Activated naive CD8-positive, alpha-beta T cell treated with anti-CD3 and anti-CD28 coated beads for 36 hours (primary cell): Measurements from ENCODE around the gene CELA2A. TPM values are rescaled to one million over a fixed set of nuclear protein-coding genes. Genes with fewer than 3 reads are reported as not detected.
"Not testable (repeated sequence)": the region's sequence is repeated elsewhere in the genome, so short reads cannot be mapped to it uniquely, and the experiment has no call there.

Experiments
- DNase-seq: peaks from one replicate; pipeline ENCODE4 v3.0.0; 2021
- H3K27ac Mint-ChIP-seq: one replicate; pipeline ENCODE4 v1.8.0; 2022; ENCODE audit warnings: mild to moderate bottlenecking, moderate library complexity, mixed read lengths
- H3K27me3 Mint-ChIP-seq: one replicate; pipeline ENCODE4 v1.8.0; 2022; ENCODE audit warnings: mild to moderate bottlenecking, mixed read lengths
- H3K36me3 Mint-ChIP-seq: one replicate; pipeline ENCODE4 v1.8.0; 2021; ENCODE audit warnings: mild to moderate bottlenecking, mixed read lengths
- H3K4me1 Mint-ChIP-seq: one replicate; pipeline ENCODE4 v1.8.0; 2021; ENCODE audit warnings: mixed read lengths
- H3K4me3 Mint-ChIP-seq: one replicate; pipeline ENCODE4 v1.8.0; 2022; ENCODE audit warnings: mild to moderate bottlenecking, moderate library complexity, mixed read lengths
- H3K9me3 Mint-ChIP-seq: one replicate; pipeline ENCODE4 v1.8.0; 2022; ENCODE audit warnings: mixed read lengths
- total RNA-seq, 2 experiments: library from RNA; stranded (reverse); gene quantifications; one replicate each; pipeline ENCODE4 v1.2.3, GENCODE V29; 2021

The CELA2A gene
- total RNA-seq, 2 experiments from 2014 or later, result not detected

DNA sequence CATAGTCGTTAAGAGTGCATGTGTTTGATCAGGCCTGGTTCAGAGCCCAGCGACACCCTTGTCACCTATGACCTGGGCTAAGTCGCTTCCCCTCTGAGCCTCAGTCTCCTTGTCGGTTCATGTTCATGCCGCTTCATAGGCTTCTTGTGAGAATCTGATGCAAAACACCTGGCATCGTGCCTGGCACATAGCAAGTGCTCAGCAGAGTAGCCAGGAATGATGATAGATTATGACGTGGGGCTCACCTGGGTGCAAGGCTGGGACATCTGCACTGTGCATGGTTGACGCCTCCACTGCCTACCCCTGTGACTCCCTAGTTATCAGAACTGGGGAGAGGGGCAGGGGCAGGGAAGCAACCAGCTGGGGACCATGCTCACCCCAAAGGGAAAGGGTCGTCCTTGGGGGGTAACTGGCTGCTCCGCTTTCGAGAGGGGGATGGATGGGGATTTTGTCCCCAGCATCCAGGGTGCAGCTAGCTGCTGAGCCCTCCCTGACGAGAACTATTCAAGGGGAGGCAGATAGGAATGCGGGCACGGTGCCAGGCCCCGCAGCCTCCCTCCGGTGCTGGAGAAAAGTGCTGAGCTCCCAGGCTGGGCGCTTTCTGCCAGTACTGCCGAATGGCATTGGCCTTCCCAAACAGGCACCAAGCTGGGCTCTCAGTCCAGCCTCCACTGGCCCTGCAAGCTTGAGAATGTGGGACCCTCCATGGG, 37.6 kb upstream of the CELA2A start:
- Mint-ChIP-seq H3K9me3 (no peaks in the 10 kb centered on the region), H3K27ac (peak overlapping the region; percentile 8), H3K4me3 (no peak overlapping the region), H3K27me3 (no peaks in the 10 kb centered on the region), H3K36me3 (peaks cover 22% of the 10 kb centered on the region), H3K4me1 (peaks cover 43% of the 10 kb centered on the region)
- no peak for DNase-seq

DNA sequence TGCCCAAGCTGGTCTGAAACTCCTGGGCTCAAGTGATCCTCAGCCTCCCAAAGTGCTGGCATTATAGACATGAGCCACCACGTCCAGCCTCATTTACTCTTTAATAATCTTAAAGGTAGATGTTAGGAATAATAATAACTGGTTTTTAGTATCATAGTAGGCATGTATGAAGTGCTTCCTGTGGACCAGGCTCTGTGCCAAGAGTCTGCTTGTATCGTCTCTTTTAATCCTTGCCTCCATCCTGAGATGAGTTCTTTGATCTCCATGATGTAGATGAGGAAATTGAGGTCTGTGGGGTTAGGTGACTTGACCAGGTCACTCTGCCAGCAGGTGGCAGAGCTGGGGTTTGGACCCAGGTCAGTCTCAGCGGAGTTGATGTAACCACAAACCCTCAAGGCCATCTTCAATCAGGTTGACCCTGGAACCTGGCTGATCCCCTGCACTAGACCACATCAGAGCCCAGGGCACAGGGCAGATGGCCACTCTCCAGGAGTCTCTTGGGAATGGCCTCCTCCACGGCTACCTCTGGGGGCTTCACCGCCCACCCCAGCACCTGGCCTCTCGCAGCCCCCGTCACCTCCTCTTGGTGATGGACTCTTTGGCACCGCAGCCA, 35.6 kb upstream of the CELA2A start:
- Mint-ChIP-seq H3K4me1 (peaks cover 27% of the 10 kb centered on the region), H3K4me3 (no peak overlapping the region), H3K9me3 (no peaks in the 10 kb centered on the region), H3K27me3 (no peaks in the 10 kb centered on the region), H3K36me3 (peaks cover 10% of the 10 kb centered on the region), H3K27ac (no peak overlapping the region)
- DNase-seq, result no peak

DNA sequence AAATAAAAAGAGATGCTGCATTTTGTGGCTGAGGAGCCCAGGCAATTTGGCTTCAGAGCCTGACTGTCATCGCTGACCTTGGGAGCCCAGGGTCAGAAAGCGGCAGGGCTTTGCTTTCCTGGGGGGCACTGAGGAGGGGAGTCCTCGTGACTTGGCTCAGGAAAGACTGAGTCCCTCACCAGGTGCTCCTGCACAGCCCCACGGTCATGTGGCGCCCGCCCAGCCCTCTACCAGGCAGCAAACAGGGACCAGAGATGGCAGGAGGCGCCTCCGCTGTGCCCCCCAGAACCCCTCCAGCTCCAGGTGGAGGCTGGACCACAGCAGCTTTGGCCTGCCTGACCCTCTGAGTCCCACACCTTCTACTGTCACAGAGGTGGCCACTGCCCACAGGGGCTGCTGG, 33.7 kb upstream of the CELA2A start:
- H3K4me1 Mint-ChIP-seq, result peaks cover 14% of the 10 kb centered on the region
- peaks cover 5% of the 10 kb centered on the region for H3K36me3 Mint-ChIP-seq
- no peak overlapping the region for H3K27ac Mint-ChIP-seq
- no peak overlapping the region for H3K4me3 Mint-ChIP-seq
- no peaks in the 10 kb centered on the region for H3K9me3 Mint-ChIP-seq
- no peaks in the 10 kb centered on the region for H3K27me3 Mint-ChIP-seq
- DNase-seq, result no peak

DNA sequence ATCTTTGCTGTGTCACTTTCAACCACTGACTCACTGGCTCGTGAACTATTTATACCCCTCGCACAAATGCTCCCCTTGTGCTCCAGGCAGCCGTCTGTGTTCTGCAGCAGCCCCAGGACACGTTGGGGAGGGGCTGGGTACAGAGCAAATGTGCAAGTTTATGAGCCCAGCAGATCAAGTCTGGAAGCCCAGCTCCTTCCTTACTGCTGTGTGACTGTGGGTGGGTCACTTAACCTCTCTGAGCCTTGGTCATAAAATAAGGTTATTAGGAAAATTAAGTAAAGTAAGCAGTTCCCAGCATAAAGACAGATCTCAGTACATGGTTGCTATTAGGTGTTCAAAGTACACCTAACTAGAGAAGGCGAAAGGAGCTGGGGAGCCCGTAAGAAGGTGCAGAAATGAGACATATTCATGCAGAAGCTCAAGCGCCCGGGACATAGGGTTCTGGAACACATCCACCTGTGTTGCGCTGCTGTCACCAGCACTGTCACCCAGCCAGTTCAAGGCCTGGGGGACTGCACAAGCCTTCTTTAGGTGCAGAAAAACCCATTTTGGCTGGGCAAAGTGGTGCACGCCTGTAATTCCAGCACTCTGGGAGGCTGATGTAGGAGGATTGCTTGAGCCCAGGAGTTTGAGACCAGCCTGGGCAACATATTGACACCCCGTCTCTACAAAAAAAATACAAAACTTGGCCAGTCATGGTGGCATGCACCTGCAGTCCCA, 33.0 kb upstream of the CELA2A start:
- Mint-ChIP-seq H3K27me3 (no peaks in the 10 kb centered on the region), H3K4me3 (no peak overlapping the region), H3K27ac (no peak overlapping the region), H3K36me3 (peaks cover 5% of the 10 kb centered on the region), H3K9me3 (no peaks in the 10 kb centered on the region), H3K4me1 (peaks cover 13% of the 10 kb centered on the region)
- no peak for DNase-seq

DNA sequence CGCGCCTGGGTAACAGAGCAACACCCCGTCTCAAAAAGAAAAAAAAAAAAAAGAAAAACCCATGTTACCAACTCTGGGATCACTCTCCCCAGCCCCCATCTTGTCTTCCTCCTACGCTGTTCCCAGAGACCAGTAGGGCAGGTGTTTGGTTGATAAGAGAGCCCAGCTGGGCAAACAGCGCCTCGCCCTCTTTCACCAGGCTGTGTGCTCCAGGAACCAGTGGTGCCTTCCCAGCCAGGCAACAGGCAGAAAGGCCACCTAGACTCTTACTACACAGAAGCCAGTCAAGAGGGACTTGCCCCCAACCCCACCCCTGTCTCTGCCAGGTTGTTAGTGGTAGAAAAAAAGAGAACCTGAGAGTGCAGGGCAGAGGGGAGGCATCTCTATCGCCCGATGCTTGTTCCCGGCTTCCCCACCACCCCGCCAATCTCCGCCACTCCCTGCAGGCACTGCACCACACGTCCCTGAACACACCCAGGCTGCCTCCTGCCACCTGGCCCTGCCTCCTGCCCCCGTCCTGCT, 32.3 kb upstream of the CELA2A start:
- no peaks in the 10 kb centered on the region for H3K9me3 Mint-ChIP-seq
- H3K4me3 Mint-ChIP-seq, result no peak overlapping the region
- H3K36me3 Mint-ChIP-seq, result no peaks in the 10 kb centered on the region
- no peaks in the 10 kb centered on the region for H3K27me3 Mint-ChIP-seq
- peak overlapping the region; percentile 51 for H3K27ac Mint-ChIP-seq
- H3K4me1 Mint-ChIP-seq, result peaks cover 9% of the 10 kb centered on the region
- no peak for DNase-seq

DNA sequence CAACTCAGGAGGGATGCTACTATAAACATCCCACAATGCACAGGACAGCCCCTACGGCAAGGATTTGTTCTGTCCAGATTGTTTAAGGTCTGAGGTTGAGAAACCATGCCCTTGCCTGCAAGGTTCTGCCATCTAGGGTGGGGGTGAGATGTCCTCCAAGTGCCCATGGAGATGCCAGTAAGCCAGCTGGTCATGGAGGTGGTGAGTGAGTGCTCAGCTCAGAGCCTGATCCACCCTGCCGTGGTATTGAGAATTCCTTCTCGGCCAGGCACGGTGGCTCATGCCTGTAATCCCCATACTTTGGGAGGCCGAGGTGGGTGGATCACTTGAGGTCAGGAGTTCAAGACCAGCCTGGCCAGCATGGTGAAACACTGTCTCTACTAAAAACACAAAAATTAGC, 31.6 kb upstream of the CELA2A start:
- no peaks in the 10 kb centered on the region for H3K36me3 Mint-ChIP-seq
- peaks cover 9% of the 10 kb centered on the region for H3K4me1 Mint-ChIP-seq
- no peaks in the 10 kb centered on the region for H3K9me3 Mint-ChIP-seq
- H3K27ac Mint-ChIP-seq, result no peak overlapping the region
- no peak for DNase-seq
- no peak overlapping the region for H3K4me3 Mint-ChIP-seq
- H3K27me3 Mint-ChIP-seq, result no peaks in the 10 kb centered on the region

DNA sequence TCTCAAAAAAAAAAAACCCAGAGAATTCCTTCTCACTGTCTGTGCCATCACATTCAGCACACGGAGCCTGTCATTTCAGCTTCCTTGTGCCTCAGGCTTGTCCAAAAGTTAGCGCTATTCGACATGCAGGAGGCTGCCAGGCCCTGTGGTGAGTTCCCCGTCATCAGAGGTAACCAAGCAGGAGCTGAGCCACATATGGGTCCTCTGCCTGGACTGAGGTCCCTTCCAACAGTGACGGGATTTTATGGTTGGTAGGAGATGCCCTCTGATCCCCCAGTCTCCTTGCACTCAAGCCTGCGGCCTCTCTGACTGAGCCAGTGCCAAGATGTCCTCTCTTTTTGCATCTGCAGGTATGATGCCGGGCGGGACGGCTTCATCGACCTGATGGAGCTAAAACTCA, 31.0 kb upstream of the CELA2A start:
- no peak overlapping the region for H3K27ac Mint-ChIP-seq
- H3K4me3 Mint-ChIP-seq, result no peak overlapping the region
- H3K4me1 Mint-ChIP-seq, result peaks cover 9% of the 10 kb centered on the region
- DNase-seq, result no peak
- no peaks in the 10 kb centered on the region for H3K27me3 Mint-ChIP-seq
- no peaks in the 10 kb centered on the region for H3K36me3 Mint-ChIP-seq
- no peaks in the 10 kb centered on the region for H3K9me3 Mint-ChIP-seq

DNA sequence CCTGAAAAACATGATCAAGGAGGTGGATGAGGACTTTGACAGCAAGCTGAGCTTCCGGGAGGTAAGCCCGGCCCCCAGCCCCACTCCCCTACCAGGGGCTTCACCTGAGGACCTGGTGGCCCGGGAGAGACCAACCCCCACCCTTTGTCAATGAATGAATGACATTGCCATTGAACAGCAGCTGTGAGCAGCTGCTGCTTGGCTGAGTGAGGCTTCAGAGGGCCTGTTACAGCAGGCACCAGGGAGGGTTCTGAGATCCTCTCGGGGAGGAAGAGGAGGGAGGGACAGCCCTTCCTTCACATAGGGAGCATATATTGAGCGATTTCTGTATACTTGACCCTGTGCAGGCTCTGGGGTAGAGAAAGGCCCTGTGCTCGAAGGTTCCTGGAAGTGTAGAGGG, 30.6 kb upstream of the CELA2A start:
- Mint-ChIP-seq H3K27me3 (no peaks in the 10 kb centered on the region), H3K9me3 (no peaks in the 10 kb centered on the region), H3K36me3 (no peaks in the 10 kb centered on the region), H3K4me3 (no peak overlapping the region), H3K27ac (no peak overlapping the region), H3K4me1 (peaks cover 9% of the 10 kb centered on the region)
- DNase-seq, result no peak

DNA sequence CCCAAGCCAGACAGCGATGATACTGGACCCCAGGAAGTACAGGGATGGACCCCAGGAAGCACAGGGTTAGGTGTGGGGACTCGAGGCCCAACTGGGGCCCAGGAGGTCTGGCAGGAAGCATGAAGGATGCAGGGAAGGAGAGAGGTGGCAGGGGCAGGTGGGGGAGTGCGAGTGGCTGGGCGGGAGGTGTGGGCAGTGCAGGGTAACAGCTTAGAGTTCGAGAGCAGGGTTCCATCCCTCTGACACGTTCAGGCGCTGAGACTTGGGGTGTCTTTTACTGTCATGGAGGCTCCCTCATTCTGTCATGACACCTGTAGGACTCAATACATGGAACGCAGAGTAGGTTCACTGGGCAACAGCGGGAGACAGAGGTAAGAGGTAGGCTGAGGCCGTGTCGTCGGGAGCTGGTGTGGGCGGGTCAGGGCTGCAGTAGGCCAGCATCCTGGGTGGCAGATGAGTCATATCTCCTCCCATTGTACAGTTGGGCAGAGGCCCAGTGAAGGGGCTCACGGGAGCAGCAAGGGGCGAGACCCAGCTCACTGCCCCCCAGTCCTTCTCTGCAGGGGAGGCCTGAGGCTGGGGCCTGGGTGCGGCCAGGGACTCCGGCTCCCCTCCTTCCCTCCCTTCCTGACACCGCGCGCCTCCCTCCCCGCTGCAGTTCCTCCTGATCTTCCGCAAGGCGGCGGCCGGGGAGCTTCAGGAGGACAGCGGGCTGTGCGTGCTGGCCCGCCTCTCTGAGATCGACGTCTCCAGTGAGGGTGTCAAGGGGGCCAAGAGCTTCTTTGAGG, 29.8 kb upstream of the CELA2A start:
- Mint-ChIP-seq H3K4me1 (peaks cover 8% of the 10 kb centered on the region), H3K9me3 (no peaks in the 10 kb centered on the region), H3K27me3 (no peaks in the 10 kb centered on the region), H3K36me3 (no peaks in the 10 kb centered on the region), H3K27ac (peak overlapping the region; percentile 55), H3K4me3 (no peak overlapping the region)
- no peak for DNase-seq

DNA sequence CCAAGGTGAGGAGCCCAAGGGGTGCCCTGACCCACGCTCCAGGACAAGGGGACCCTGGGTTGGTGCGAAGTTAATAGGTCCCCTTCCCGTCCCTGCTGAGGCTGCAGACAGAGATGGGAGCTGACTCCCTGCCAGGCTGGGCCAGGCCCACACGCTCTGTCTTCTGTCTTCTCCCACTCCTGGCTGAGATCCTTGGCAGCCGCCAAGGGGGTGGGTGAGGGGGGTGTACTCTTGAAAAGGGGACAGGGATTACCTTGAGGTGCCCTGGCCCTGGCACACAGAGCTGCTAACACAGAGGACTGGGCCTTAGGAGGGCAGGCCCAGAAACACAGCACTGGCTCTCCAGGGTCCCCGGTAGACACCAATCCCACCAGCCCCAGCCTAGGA, 29.3 kb upstream of the CELA2A start:
- no peaks in the 10 kb centered on the region for H3K36me3 Mint-ChIP-seq
- H3K27me3 Mint-ChIP-seq, result no peaks in the 10 kb centered on the region
- no peak overlapping the region for H3K4me3 Mint-ChIP-seq
- DNase-seq, result no peak
- H3K4me1 Mint-ChIP-seq, result peaks cover 8% of the 10 kb centered on the region
- H3K27ac Mint-ChIP-seq, result no peak overlapping the region
- no peaks in the 10 kb centered on the region for H3K9me3 Mint-ChIP-seq

DNA sequence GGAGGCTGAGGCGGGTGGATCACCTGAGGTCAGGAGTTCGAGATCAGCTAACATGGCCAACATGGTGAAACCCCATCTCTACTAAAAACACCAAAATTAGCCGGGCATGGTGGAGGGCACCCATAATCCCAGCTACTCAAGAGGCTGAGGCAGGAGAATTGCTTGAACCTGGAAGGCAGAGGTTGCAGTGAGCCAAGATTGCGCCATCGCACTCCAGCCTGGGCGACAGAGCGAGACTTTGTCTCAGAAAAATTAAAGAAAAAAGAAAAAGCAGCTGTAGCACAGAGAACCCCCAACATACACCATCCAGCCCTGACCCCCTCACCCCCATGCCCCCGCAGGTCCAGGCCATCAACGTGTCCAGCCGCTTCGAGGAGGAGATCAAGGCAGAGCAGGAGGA, 28.3 kb upstream of the CELA2A start:
- not testable (repeated sequence) for DNase-seq, H3K9me3 Mint-ChIP-seq, H3K27me3 Mint-ChIP-seq, H3K27ac Mint-ChIP-seq, H3K4me3 Mint-ChIP-seq, H3K36me3 Mint-ChIP-seq, H3K4me1 Mint-ChIP-seq

DNA sequence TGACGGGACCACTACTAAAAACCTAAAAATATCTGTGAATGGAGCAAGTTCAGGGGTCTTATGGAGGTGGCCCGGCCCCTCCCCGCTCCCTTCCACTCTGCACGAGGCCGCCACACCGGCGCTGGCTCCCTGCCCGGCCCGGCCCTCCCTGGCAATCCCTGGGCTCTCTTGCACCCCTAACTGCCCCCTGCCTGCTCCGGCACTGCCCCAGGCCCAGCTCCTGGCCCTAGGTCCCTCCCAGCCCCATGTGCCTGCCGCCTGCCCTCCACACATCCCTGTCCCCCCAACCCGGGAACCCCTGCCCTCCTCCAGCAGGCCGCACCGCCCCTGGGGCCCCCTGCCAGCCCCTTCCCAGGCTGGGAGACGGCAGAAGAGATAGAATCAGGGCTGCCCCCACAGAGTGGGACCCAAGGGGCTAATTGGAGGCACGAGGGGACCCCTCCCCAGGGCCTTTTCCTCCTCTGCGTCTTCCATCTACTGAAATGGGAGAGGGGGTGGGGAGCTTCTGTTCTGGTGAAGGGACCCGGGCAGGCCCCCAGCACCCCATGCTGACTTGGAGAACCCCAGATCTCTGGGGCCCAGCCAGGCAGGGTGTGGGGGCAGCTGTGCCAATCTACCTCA, 27.6 kb upstream of the CELA2A start:
- H3K4me3 Mint-ChIP-seq, result no peak overlapping the region
- peaks cover 8% of the 10 kb centered on the region for H3K4me1 Mint-ChIP-seq
- no peaks in the 10 kb centered on the region for H3K27me3 Mint-ChIP-seq
- no peak overlapping the region for H3K27ac Mint-ChIP-seq
- DNase-seq, result no peak
- no peaks in the 10 kb centered on the region for H3K9me3 Mint-ChIP-seq
- H3K36me3 Mint-ChIP-seq, result no peaks in the 10 kb centered on the region

DNA sequence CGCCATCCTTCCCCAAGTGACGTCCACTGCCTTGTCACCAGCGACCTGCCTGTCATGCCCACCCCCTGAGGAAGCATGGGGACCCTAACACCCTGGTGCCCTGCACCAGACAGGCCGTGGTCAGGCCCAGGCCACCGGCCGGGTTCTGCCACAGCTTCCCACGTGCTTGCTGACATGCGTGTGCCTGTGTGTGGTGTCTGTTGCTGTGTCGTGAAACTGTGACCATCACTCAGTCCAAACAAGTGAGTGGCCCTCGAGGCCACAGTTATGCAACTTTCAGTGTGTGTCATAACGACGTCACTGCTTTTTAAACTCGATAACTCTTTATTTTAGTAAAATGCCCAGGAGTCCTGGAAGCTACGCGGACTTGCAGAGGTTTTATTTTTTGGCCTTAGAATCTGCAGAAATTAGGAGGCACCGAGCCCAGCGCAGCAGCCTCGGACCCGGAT, 26.8 kb upstream of the CELA2A start:
- DNase-seq, result no peak
- H3K27ac Mint-ChIP-seq, result no peak overlapping the region
- no peaks in the 10 kb centered on the region for H3K27me3 Mint-ChIP-seq
- no peaks in the 10 kb centered on the region for H3K36me3 Mint-ChIP-seq
- peaks cover 6% of the 10 kb centered on the region for H3K4me1 Mint-ChIP-seq
- no peaks in the 10 kb centered on the region for H3K9me3 Mint-ChIP-seq
- H3K4me3 Mint-ChIP-seq, result no peak overlapping the region

DNA sequence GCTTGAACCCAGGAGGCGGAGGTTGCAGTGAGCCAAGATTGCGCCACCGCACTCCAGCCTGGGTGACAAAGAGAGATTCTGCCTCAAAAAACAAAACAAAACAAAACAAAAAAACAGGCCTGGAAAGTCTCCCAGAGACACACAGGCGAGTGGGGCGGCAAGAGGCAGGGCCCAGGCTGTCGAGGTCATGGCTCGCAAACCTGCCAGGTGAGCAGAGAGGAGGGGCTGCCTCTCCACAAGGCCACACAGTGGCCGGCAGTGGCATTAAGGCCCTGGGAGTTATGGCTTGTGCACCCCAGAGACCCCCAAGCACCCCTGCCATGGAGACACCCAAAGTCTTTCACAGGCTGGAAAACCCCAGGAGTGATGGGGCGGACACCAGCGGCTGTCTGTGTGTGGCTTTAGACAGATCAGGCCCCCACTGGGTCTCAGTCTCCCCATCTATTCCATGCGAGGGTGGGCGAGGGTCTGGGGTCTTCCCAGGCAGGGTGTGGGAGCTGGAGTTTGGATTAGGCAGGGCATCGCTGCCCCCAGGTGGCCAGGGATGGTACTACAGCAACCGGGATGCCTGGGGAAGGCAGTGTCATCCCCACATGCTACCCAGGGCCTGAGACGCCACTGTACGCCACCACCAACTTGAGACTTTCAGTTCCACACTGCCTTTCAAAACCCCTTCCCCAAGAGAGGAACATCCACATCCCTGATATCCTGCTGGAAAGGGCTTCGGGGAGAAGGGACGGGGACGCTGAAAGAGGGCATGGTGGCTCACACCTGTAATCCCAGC, 25.6 kb upstream of the CELA2A start:
- DNase-seq, result peak; percentile 62
- Mint-ChIP-seq H3K36me3 (no peaks in the 10 kb centered on the region), H3K4me3 (no peak overlapping the region), H3K27me3 (no peaks in the 10 kb centered on the region), H3K27ac (no peak overlapping the region), H3K9me3 (no peaks in the 10 kb centered on the region), H3K4me1 (peaks cover 6% of the 10 kb centered on the region)
